ENCODE results near the gene STX7.

DNA sequence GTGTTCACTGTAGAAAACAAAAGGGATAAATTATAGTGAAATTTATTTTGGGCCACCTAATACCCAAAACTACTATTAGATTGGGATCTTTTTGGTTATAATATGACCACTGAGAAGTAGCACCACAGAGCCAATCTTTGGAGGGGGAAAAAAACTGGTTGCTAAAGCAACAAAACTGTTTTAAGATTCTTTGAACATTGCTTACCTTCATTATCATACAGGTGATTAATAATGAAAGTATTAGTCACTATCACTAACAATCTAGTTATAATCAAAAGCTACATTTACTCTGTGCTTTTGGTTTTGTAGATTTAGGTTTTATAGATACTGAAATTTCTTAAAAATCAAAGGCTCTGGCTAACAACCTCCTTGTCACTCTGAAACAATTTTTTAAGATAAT is 31.7 kb downstream of the STX7 start:
- TF ChIP-seq, protein P1, sequence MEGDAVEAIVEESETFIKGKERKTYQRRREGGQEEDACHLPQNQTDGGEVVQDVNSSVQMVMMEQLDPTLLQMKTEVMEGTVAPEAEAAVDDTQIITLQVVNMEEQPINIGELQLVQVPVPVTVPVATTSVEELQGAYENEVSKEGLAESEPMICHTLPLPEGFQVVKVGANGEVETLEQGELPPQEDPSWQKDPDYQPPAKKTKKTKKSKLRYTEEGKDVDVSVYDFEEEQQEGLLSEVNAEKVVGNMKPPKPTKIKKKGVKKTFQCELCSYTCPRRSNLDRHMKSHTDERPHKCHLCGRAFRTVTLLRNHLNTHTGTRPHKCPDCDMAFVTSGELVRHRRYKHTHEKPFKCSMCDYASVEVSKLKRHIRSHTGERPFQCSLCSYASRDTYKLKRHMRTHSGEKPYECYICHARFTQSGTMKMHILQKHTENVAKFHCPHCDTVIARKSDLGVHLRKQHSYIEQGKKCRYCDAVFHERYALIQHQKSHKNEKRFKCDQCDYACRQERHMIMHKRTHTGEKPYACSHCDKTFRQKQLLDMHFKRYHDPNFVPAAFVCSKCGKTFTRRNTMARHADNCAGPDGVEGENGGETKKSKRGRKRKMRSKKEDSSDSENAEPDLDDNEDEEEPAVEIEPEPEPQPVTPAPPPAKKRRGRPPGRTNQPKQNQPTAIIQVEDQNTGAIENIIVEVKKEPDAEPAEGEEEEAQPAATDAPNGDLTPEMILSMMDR (conservative IDR thresholded peaks at IDR 0.05 in 1 of 2, IDR thresholded peaks at IDR 0.05 in 1 of 2; ENCODE audit: extremely low read depth in 1 of 2, insufficient read depth in 1 of 2, low read depth in 1 of 2, low read length in 2 of 2): no peak
- no peak for TF ChIP-seq EZH2 (IDR thresholded peaks at IDR 0.05; ENCODE audit: borderline replicate concordance, low read length)
